Umbilical cord (tissue), 2 donors: ENCODE measurements around the gene KCNT2. TPM values are rescaled to one million over a fixed set of nuclear protein-coding genes. Genes with fewer than 3 reads are reported as not detected.
"Not testable (repeated sequence)": the region's sequence is repeated elsewhere in the genome, so short reads cannot be mapped to it uniquely, and the experiment has no call there.

Source experiments
- DNase-seq: peaks from one replicate; pipeline ENCODE4 v3.0.0-alpha.2; 2015; ENCODE audit warnings: low spot score
- total RNA-seq: library from RNA; depleted of rRNA; stranded (reverse); fragments of >200 nt; gene quantifications from one replicate; pipeline ENCODE4 v1.2.3, GENCODE V29; 2014; ENCODE audit warnings: low replicate concordance; ENCODE audit not compliant: insufficient read depth

The KCNT2 gene
- 3.4 TPM for total RNA-seq

GRCh38 chr1:196608390-196609369 is at the start of gene KCNT2:
TSS of gene KCNT2 (minus strand) at chr1:196608440. CDS start at chr1:196608309, 131 bp downstream.
- peak; percentile 77 for DNase-seq

GRCh38 chr1:196655494-196655893 is 47.3 kb upstream of the KCNT2 start:
- DNase-seq, result no peak

- DNase-seq, result no peak
Measured at GRCh38 chr1:196655071-196655470, 46.8 kb upstream of the KCNT2 start.

GRCh38 chr1:196654271-196654670 is 46.0 kb upstream of the KCNT2 start:
- DNase-seq, result no peak

GRCh38 chr1:196651637-196652215 is 43.5 kb upstream of the KCNT2 start, which contains the start of gene CFH:
TSS of gene CFH (plus strand) at chr1:196652043. CDS start at chr1:196652118, 75 bp downstream.
- peak; percentile 57 for DNase-seq

- DNase-seq, result no peak
Measured at GRCh38 chr1:196651079-196651478, 42.8 kb upstream of the KCNT2 start.

- no peak for DNase-seq
Measured at GRCh38 chr1:196650403-196650802, 42.2 kb upstream of the KCNT2 start.

GRCh38 chr1:196649990-196650389 is 41.8 kb upstream of the KCNT2 start:
- DNase-seq, result no peak

GRCh38 chr1:196640976-196641375 is 32.7 kb upstream of the KCNT2 start:
- no peak for DNase-seq

- not testable (repeated sequence) for DNase-seq
Measured at GRCh38 chr1:196639291-196639690, 31.1 kb upstream of the KCNT2 start.

GRCh38 chr1:196638466-196638865 is 30.2 kb upstream of the KCNT2 start:
- DNase-seq, result no peak

GRCh38 chr1:196637606-196638005 is 29.4 kb upstream of the KCNT2 start:
- DNase-seq, result no peak

- DNase-seq, result no peak
Measured at GRCh38 chr1:196628838-196629237, 20.6 kb upstream of the KCNT2 start.

- no peak for DNase-seq
Measured at GRCh38 chr1:196623079-196623478, 14.8 kb upstream of the KCNT2 start.

- DNase-seq, result no peak
Measured at GRCh38 chr1:196619721-196620120, 11.5 kb upstream of the KCNT2 start.

- no peak for DNase-seq
Measured at GRCh38 chr1:196611873-196612272, 3.6 kb upstream of the KCNT2 start.

GRCh38 chr1:196609370-196609737 is 1.1 kb upstream of the KCNT2 start:
- no peak for DNase-seq

GRCh38 chr1:196607981-196608380 is 259 bp downstream of the KCNT2 start:
- DNase-seq, result peak; percentile 7

GRCh38 chr1:196603651-196604050 is 4.6 kb downstream of the KCNT2 start:
- DNase-seq, result no peak

- DNase-seq, result no peak
Measured at GRCh38 chr1:196598942-196599748, 9.1 kb downstream of the KCNT2 start.

- DNase-seq, result no peak
Measured at GRCh38 chr1:196594700-196595099, 13.5 kb downstream of the KCNT2 start.

GRCh38 chr1:196593955-196594354 is 14.3 kb downstream of the KCNT2 start:
- no peak for DNase-seq
